NCI-H2227 (cell line): ENCODE results near the gene SEMA4A.

Experiments used
- DNase-seq: peaks from one replicate; lab custom pipeline; 2025; ENCODE audit not compliant: unreplicated experiment; lab: John Stamatoyannopoulos, UW

The SEMA4A gene

GRCh38 chr1:156134716-156135435 is 18.5 kb upstream of the SEMA4A start:
- no peak for DNase-seq

DNA sequence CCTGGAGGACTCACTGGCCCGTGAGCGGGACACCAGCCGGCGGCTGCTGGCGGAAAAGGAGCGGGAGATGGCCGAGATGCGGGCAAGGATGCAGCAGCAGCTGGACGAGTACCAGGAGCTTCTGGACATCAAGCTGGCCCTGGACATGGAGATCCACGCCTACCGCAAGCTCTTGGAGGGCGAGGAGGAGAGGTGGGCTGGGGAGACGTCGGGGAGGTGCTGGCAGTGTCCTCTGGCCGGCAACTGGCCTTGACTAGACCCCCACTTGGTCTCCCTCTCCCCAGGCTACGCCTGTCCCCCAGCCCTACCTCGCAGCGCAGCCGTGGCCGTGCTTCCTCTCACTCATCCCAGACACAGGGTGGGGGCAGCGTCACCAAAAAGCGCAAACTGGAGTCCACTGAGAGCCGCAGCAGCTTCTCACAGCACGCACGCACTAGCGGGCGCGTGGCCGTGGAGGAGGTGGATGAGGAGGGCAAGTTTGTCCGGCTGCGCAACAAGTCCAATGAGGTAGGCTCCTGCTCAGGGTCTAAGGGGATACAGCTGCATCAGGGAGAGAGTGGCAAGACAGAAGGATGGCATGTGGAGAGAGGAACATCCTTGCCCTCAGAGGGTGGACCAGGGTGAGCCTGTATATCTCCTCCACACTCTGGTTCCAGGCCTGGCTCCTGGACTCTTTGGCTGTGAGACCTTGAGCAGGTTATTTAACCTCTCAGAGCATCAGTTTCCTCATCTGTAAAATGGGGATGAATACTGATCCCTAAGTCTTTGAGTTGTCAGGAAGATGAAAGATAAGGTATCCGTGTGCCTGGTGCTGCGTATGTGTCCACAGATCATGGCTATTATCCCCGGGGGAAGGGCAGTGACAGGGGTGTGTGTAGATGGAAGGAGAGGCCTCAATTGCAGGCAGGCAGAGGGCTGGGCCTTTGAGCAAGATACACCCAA is 17.2 kb upstream of the SEMA4A start:
- DNase-seq = no peak

DNA sequence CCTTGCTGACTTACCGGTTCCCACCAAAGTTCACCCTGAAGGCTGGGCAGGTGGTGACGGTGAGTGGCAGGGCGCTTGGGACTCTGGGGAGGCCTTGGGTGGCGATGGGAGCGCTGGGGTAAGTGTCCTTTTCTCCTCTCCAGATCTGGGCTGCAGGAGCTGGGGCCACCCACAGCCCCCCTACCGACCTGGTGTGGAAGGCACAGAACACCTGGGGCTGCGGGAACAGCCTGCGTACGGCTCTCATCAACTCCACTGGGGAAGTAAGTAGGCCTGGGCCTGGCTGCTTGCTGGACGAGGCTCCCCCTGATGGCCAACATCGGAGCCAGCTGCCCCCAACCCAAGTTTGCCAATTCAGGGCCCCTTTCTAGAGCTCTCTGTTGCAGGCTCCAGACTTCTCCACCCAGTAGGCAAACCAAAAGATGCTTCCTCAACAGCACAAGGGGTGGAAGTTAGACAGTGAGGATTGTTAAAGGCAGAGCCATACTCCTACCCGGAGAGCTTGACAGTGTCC is 16.4 kb upstream of the SEMA4A start:
- DNase-seq = no peak

DNA sequence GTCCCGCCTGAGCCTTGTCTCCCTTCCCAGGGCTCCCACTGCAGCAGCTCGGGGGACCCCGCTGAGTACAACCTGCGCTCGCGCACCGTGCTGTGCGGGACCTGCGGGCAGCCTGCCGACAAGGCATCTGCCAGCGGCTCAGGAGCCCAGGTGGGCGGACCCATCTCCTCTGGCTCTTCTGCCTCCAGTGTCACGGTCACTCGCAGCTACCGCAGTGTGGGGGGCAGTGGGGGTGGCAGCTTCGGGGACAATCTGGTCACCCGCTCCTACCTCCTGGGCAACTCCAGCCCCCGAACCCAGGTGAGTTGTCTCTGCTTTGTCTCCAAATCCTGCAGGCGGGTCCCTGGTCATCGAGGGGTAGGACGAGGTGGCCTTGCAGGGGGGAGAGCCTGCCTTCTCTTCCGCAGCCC is 14.9 kb upstream of the SEMA4A start:
- DNase-seq = no peak

- peak; percentile 44 for DNase-seq
These were observed 12.3 kb upstream of the SEMA4A start for GRCh38 chr1:156140879-156141707.

GRCh38 chr1:156143765-156144489 is 9.5 kb upstream of the SEMA4A start:
- DNase-seq = no peak

GRCh38 chr1:156144742-156145141 is 8.6 kb upstream of the SEMA4A start:
- DNase-seq = no peak

DNA sequence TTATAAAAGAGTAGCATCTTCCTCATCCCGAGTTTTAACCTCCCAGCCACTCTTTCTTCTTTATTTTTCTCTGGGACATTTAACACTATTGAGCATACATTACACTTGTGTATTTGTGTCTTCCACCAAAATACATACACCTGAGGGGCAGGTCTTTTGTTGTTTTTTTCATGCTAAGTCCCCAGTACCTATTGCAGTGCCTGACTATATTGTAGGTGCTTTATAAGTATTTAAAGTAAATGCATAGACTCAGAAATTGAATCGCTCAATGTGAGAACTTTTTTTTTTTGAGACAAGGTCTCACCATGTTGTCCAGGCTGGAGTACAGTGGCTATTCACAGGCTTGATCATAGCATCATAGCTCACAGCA is 7.8 kb upstream of the SEMA4A start:
- no peak for DNase-seq

- DNase-seq = peak; percentile 73
These were observed 7.2 kb upstream of the SEMA4A start for GRCh38 chr1:156146020-156146768.

DNA sequence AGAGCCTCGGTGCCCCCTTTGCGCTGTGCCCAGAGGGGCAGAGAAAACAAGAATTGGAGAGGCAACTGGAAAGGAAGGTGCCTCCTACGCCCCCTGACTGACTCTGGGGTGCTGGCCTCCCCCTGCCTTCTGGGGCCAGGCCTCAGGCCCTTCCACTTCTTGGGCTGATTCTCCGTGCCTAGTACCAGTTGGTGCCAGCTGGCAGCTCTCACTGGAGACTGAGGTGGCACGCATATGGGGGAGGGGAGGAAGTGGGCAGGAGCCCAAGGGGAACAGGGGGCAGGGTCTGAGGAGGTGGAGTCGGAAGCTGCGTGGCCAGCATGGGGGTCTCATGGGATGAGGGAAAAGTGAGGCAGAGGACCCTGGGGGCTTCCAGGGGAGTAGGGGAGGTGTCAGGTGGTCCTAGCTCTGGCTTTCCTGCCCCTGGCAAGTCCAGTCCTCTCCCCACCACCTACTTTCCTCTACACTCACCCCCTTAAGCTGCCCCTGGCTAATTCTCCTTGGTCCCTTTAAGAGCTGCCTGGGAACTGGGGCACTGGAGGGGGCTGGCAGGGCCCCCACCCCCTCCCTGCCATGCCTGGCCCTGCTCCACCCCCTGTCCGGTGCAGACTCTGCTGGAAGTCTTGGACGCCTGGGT is 6.5 kb upstream of the SEMA4A start:
- DNase-seq = no peak

- no peak for DNase-seq
These were observed 5.2 kb upstream of the SEMA4A start for GRCh38 chr1:156148216-156148615.

DNA sequence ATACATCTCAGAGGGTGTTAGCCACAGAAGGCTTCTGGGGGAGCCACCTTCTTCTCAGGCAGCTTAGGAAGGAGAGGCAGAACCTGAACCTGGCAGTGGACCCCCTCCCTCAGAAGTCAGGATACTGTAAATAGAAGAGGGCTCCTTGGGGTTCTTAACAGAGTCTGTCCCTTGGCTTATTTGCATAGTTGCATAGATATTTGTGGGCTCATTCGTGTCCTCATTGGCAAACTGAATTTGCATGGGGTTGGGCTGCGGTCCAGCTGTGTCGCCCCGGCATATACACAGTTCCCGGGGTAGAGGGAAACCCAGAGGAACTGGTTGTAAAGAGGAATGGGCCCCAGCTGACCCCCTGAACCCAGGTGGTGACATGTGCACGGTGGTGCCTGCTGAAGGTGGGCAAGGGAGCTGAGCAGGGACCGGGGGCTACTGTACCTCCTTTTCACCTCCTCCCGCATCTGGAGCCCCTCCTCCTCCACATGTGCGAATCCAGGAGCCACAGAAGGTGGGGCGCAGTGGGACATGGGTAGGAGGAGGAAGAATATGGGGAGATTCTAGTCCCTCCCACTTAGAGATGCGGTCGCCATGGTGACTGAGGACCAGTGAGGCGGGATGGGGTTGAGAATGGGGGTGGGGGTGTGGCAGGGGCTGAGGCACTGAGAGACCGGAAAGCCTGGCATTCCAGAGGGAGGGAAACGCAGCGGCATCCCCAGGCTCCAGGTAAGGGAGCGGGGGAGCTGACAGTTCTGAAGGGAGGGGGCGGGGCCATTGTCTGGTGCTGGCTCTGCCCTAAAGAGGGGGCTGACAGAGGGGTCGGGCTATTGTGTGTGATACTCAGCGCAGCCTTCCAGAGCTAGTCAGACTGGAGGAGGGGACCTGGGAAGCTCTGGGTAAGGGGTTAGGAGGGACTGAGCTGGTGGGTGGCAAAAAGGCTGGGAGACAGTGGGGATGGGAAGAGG is 3.7 kb upstream of the SEMA4A start:
- DNase-seq = peak; percentile 68

- peak; percentile 27 for DNase-seq
These were observed 2.9 kb upstream of the SEMA4A start for GRCh38 chr1:156150333-156151011.

- no peak for DNase-seq
These were observed 2.2 kb upstream of the SEMA4A start for GRCh38 chr1:156151093-156151688.

GRCh38 chr1:156152628-156153027 is 757 bp upstream of the SEMA4A start:
- no peak for DNase-seq

- no peak for DNase-seq
These were observed 948 bp downstream of the SEMA4A start for GRCh38 chr1:156154317-156154749.
